T-helper 2 cell (primary cell): ENCODE data around the gene PRKAR1A.
"Not testable (repeated sequence)": the region's sequence is repeated elsewhere in the genome, so short reads cannot be mapped to it uniquely, and the experiment has no call there.

Experiments used
- DNase-seq, 5 experiments: peaks; one replicate each; pipeline versions ENCODE4 v3.0.0 to v3.0.0-alpha.2; 2012 to 2022

PRKAR1A gene

GRCh38 chr17:68581863-68582645 is 69.8 kb downstream of the PRKAR1A start:
- no peak for DNase-seq

- DNase-seq: not testable (repeated sequence)
Measured at GRCh38 chr17:68582867-68583266, 70.6 kb downstream of the PRKAR1A start.

DNA sequence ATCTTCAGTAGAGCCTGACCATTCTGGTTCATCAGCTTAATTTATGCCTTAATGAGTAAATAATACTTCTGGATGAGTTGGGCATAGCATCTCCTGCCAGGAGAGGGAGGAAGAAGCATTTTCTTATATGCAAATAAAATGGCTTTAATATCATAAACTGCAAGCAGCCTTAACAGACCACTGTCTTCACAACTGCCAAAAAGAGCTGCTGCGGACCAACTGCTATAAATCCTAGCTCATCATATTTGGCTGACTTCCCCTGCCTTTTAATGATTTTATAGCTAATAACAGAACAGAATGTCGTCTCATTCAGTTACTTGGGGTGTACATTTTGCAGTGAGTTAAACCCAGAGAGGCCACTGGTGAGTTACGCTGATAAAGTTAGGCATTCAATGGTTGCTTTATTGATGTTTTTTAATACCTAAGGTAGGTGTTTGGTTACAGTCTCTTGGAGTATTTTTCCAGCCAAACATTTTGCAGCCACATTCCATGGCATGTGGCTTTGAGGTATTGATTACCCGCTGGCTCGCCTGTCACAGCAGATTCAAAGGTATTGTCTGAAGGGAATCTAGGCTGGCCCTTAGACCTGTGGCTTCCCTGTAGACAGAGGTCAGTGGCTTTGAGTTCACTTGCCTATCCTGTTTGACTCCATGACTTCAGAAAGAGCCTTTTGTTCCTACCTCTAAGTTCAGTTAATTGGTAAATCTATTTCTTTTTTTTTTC is 72.5 kb downstream of the PRKAR1A start:
- no peak for DNase-seq

DNA sequence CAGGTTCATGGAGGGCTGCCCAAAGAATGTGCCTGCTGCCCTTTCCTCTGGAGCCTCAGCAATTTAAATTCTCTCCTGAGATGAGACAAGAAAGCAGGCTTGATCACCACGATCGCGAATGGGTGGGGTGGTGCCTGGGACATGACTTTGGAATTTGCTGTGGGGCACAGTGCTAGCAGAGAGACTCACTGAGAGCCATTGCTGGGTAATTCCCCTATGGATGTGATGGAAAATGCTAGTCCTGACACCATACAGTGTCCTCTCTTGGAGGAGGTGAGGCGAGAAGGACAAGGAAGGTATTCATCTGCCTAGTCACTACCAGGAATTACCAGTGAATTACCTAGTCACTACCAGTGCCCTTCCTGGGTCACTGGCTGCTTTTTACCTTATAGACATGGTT is 73.4 kb downstream of the PRKAR1A start:
- DNase-seq: no peak

DNA sequence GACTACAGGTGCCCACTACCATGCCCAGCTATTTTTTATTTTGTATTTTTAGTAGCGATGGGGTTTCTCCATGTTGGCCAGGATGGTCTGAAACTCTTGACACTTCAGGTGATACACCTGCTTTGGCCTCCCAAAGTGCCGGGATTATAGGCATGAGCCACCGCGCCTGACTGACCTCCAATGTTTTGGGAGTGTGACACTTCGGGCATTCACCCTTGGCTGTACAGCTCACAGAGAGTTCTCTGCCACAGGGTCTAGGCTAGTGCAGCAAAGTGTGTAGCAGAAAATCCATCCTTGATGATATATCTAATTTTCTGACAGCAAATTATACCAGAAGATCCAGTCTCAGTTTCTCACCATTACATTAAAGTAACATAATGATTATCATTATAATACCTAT is 74.8 kb downstream of the PRKAR1A start:
- DNase-seq: no peak

GRCh38 chr17:68587847-68588246 is 75.6 kb downstream of the PRKAR1A start:
- no peak for DNase-seq

DNA sequence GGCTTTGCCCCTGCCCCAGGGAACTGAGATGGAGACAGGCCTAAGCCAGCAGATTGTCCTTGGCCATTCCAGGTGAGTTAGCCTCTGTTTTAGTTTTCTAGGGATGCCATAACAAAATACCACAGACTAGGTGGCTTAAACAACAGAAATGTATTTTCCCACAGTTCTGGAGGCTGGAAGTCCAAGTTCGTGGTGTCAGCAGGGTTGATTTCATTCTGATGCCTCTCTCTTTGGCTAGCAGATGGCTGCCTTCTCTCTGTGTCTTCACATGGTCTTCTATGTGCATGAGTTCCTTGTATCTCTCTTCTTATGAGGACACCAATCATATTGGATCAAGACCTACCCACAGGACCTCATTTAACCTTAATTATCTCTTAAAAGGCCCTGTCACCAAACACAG is 76.1 kb downstream of the PRKAR1A start:
- DNase-seq: no peak

DNA sequence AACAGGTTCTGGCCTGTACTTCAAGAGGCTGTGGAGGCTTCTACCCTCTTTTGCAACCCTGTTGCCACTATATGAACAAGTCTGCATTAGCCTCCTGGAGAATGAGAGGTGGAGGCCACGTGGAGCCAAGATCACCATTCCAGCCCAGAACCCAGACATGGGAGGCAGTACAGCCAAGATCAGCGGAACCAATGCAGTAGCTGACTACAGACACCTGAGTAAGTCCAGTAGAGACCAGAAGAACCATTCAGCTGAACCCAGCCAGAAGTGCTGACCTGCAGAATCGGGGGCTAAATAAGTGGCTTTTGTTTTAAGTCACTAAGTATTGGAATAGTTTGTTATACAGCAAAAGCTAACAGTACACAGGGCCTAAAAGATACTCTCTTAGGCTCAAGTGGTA is 76.9 kb downstream of the PRKAR1A start:
- no peak for DNase-seq

- DNase-seq: no peak
Measured at GRCh38 chr17:68591583-68591982, 79.4 kb downstream of the PRKAR1A start.

DNA sequence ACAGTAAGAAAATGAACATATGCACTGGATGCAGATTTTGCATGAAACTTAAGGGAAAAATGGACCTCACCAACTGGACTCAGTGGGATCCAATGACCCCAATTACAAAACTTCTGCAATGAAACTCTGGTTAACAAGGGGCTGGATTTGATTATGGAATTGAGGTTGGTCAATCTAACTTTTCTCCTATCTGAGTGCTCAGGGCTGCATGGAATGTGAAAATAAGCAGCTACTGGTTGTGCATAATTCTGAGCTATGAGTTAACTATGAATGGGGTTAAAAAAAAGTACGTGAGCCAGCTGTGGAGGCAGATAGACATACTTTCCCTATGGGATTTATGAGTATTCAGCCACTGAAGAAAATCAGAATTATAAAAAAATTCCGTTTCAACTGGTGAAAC is 79.8 kb downstream of the PRKAR1A start:
- no peak for DNase-seq

GRCh38 chr17:68592682-68593641 is 80.7 kb downstream of the PRKAR1A start:
- no peak for DNase-seq

GRCh38 chr17:68594552-68594951 is 82.3 kb downstream of the PRKAR1A start:
- DNase-seq: no peak

DNA sequence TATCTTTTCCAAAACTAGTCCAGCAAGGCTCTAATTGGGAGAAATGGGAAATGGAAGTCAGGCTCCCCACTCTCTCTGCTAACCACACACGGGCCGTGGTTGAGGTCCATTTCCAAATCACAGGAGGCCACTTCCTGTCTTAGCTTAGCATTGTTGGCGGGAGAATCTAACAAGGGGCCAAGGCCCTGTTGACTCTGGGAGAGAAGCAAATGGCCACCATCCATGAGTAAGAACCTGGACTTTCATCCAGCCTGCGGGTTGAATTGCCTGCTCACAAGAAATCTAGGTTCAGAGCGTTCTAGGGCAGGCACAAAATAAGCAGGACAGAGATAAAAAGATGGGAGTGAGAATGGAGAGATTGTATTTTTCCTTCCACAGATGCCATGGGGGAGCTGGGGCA is 83.3 kb downstream of the PRKAR1A start:
- DNase-seq: no peak

DNA sequence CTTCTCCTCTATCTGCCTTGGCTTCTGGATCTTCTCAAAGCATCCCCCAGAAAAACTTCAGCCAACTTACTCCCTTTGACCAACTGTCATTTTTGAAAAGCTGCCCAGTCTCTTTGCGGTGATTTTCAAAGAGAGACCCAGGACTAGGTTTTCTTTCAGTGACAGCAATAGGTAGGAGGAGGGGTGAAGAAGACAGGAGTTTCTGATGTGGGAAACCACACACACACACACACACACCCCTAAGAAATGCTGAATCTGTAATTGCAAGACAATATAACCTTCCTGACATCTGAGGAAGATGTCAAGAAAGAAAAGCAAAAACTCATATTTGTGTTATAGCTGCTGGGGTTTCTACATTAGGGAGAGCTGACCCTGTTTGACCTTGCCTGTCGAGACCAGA is 83.8 kb downstream of the PRKAR1A start:
- DNase-seq: peak in 1 of 5 experiments; percentile 20

GRCh38 chr17:68596411-68596945 is 84.2 kb downstream of the PRKAR1A start:
- no peak for DNase-seq

GRCh38 chr17:68598074-68598473 is 85.8 kb downstream of the PRKAR1A start:
- DNase-seq: no peak

GRCh38 chr17:68598545-68598961 is 86.3 kb downstream of the PRKAR1A start:
- no peak for DNase-seq

GRCh38 chr17:68599091-68599490 is 86.9 kb downstream of the PRKAR1A start:
- DNase-seq: no peak

- DNase-seq: no peak
Measured at GRCh38 chr17:68599552-68600066, 87.4 kb downstream of the PRKAR1A start.

- peak in 2 of 5 experiments; percentile 9 for DNase-seq
Measured at GRCh38 chr17:68600067-68600930, 88.1 kb downstream of the PRKAR1A start.
